NT2/D1 (cell line): Measurements from ENCODE around the gene UGT1A10.

ENCODE experiments used
- YY1 ChIP-seq: IDR thresholded peaks from 2 replicates; pipeline ENCODE4 v1.6.1; 2011; ENCODE audit not compliant: insufficient read length, insufficient read depth
- ZNF274 ChIP-seq: IDR thresholded peaks from 2 replicates; pipeline ENCODE4 v1.6.1; 2011; ENCODE audit warnings: mild to moderate bottlenecking, low read depth, low read length

GRCh38 chr2:233816334-233816733 is 180.1 kb downstream of the UGT1A10 start:
- TF ChIP-seq YY1 (no peak), ZNF274 (no peak)
